Skeletal muscle tissue (tissue), 4 donors: ENCODE data around the gene ARHGAP8. TPM values are rescaled to one million over a fixed set of nuclear protein-coding genes. Genes with fewer than 3 reads are reported as not detected.

Source experiments
- H3K27ac ChIP-seq: one replicate; pipeline ENCODE4 v1.7.0; 2013; ENCODE audit warnings: mild to moderate bottlenecking, low read depth, low read length, inconsistent platforms
- H3K27me3 ChIP-seq, 3 donors: one replicate each; pipeline ENCODE4 v1.7.0; 2013; ENCODE audit warnings: low read length in 3 of 3; ENCODE audit not compliant: control insufficient read depth in 3 of 3, insufficient read depth in 3 of 3
- H3K36me3 ChIP-seq, 3 donors: one replicate each; pipeline ENCODE4 v1.7.0; 2013; ENCODE audit warnings: low read length in 3 of 3; ENCODE audit not compliant: control insufficient read depth in 3 of 3, insufficient read depth in 3 of 3
- H3K4me1 ChIP-seq, 3 donors: one replicate each; pipeline ENCODE4 v1.7.0; 2013; ENCODE audit warnings: low read length in 3 of 3, mild to moderate bottlenecking in 3 of 3; ENCODE audit not compliant: control insufficient read depth in 3 of 3, insufficient read depth in 3 of 3
- H3K4me3 ChIP-seq, 3 donors: one replicate each; pipeline ENCODE4 v1.7.0; 2013; ENCODE audit warnings: low read length in 3 of 3
- H3K9ac ChIP-seq, 3 donors: one replicate each; pipeline ENCODE4 v1.7.0; 2013; ENCODE audit warnings: low read length in 3 of 3, mild to moderate bottlenecking in 3 of 3, moderate library complexity in 2 of 3, low read depth in 1 of 3
- H3K9me3 ChIP-seq, 3 donors: one replicate each; pipeline ENCODE4 v1.7.0; 2013; ENCODE audit warnings: low read length in 3 of 3; ENCODE audit not compliant: control insufficient read depth in 3 of 3
- total RNA-seq: library from RNA; depleted of rRNA; stranded (reverse); fragments of >200 nt; gene quantifications from one replicate; pipeline ENCODE4 v1.2.3, GENCODE V29; 2014
- donor health status: Osteomylitis.

Gene ARHGAP8
- total RNA-seq, 1 donor from 2014 or later, result 0.52 TPM

DNA sequence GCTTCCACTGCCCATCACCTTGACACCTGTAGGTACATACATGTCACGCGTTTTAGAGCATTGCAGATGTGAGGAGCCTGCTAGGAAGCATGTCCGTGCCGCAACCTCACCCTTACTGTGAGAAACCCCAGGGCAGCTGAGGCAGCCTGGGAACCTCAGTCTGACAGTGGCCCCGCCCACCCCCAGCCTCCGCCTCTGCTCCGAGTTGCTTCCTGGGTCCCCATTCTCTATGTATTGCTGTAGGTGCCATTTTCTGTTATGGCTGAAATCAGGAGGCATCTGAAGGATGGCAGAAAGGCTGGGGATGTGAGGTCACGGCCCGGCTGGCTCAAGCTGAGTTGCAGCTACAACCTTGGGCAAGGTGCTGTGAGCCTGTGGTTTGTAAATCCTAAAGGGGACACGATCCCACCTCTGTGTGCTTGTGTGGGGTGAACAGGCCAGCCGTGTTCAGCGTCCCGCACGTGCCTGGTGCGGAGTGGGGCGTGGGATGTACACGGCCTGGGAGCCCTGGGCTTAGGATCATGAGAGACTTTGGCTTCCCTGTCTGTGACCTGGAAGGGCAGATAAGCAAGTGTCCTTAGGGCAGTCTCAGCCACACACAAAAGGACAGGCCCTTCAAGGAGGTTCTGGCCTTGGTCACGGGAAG, 154.7 kb downstream of the ARHGAP8 start:
- no peaks in the 10 kb centered on the region for H3K36me3 ChIP-seq
- no peak overlapping the region for H3K27ac ChIP-seq

GRCh38 chr22:44907765-44908737, 155.7 kb downstream of the ARHGAP8 start:
- no peak overlapping the region for H3K9ac ChIP-seq
- peaks cover 0 to 25% (median 3%) of the 10 kb centered on the region in 3 donors for H3K27me3 ChIP-seq
- H3K27ac ChIP-seq, result no peak overlapping the region
- H3K36me3 ChIP-seq, result no peaks in the 10 kb centered on the region
- no peaks in the 10 kb centered on the region for H3K4me1 ChIP-seq
- no peak overlapping the region for H3K4me3 ChIP-seq
- H3K9me3 ChIP-seq, result peaks cover 0 to under 1% (median 0%) of the 10 kb centered on the region in 3 donors

More for the DNA sequence above, 154.7 kb downstream of the ARHGAP8 start:
- Histone ChIP-seq H3K9me3 (peaks cover 0 to 3% (median under 1%) of the 10 kb centered on the region in 3 donors), H3K9ac (no peak overlapping the region), H3K4me1 (no peaks in the 10 kb centered on the region), H3K27me3 (peaks cover 3 to 25% (median 3%) of the 10 kb centered on the region in 3 donors), H3K4me3 (no peak overlapping the region)

GRCh38 chr22:44909241-44909640, 156.9 kb downstream of the ARHGAP8 start:
- peaks cover under 1 to 25% (median 3%) of the 10 kb centered on the region in 3 donors for H3K27me3 ChIP-seq

More at GRCh38 chr22:44909241-44909640, 156.9 kb downstream of the ARHGAP8 start:
- H3K4me3 ChIP-seq, result no peak overlapping the region
- H3K9me3 ChIP-seq, result no peaks in the 10 kb centered on the region
- H3K36me3 ChIP-seq, result no peaks in the 10 kb centered on the region
- no peak overlapping the region for H3K27ac ChIP-seq
- H3K9ac ChIP-seq, result no peak overlapping the region
- no peaks in the 10 kb centered on the region for H3K4me1 ChIP-seq

Other genes with a start within 250 kb of the ARHGAP8 start
- 17.2 TPM for gene PRR5, start 50.4 kb upstream of the ARHGAP8 start, total RNA-seq